Measurements from ENCODE around the gene PDGFB. TPM values are rescaled to one million over a fixed set of nuclear protein-coding genes. Genes with fewer than 3 reads are reported as not detected.
A peak's percentile ranks its signal among the peaks of the same experiment; 100 is the strongest.

Gene PDGFB
- total RNA-seq, 2 experiments from 2014 or later: 0.45 to 0.69 TPM

DNA sequence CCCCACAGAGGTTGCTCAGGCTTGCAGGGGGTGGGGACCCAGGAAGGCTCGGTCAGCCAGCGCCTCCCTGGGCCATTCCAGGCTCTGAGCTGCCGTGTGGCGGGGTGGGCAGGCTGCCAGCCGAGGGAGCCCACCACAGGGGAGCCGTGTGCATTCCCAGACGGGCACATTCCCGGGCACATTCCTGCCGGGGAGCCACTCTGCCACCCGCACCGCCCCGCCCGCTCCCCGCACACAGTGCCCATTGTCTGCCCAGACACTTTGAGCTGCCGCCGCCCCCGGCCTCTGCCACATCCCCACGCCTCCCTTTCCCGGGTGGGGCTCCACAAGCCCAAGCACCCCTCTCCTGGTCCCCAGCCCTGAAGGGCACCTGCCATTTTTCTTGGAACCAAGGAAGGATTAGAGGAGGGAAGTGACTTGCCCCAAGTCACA lies 47.3 kb upstream of the PDGFB start:
- H3K4me3 ChIP-seq (ENCODE audit: low read length): no peak overlapping the region
- intact Hi-C loops (cut with DNase I, micrococcal nuclease): no loop called here
- no peaks in the 10 kb centered on the region for H3K27me3 ChIP-seq (ENCODE audit: control insufficient read depth in 1 of 2, insufficient read depth in 2 of 2, low read length in 2 of 2)
- Mint-ChIP-seq H3K4me3 (no peak overlapping the region), H3K36me3 (ENCODE audit: low read depth) (no peaks in the 10 kb centered on the region), H3K9me3 (no peaks in the 10 kb centered on the region), H3K4me1 (ENCODE audit: low read depth) (peaks cover 6% of the 10 kb centered on the region), H3K27me3 (peaks cover 5% of the 10 kb centered on the region), H3K27ac (no peak overlapping the region)
- no peak for DNase-seq
- TF ChIP-seq, protein P1, sequence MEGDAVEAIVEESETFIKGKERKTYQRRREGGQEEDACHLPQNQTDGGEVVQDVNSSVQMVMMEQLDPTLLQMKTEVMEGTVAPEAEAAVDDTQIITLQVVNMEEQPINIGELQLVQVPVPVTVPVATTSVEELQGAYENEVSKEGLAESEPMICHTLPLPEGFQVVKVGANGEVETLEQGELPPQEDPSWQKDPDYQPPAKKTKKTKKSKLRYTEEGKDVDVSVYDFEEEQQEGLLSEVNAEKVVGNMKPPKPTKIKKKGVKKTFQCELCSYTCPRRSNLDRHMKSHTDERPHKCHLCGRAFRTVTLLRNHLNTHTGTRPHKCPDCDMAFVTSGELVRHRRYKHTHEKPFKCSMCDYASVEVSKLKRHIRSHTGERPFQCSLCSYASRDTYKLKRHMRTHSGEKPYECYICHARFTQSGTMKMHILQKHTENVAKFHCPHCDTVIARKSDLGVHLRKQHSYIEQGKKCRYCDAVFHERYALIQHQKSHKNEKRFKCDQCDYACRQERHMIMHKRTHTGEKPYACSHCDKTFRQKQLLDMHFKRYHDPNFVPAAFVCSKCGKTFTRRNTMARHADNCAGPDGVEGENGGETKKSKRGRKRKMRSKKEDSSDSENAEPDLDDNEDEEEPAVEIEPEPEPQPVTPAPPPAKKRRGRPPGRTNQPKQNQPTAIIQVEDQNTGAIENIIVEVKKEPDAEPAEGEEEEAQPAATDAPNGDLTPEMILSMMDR (IDR thresholded peaks at IDR 0.05): no peak
- no peak for ATAC-seq (ENCODE audit: poor library complexity)
- no peak overlapping the region for H3K27ac ChIP-seq (ENCODE audit: low read depth in 1 of 2, low read length in 2 of 2)
- H3K9me3 ChIP-seq (ENCODE audit: control insufficient read depth in 1 of 2, insufficient read depth in 1 of 2, low read length in 2 of 2): no peaks in the 10 kb centered on the region
- ChIA-PET POLR2A (no interaction called here), CTCF (no interaction called here)
- H3K4me1 ChIP-seq (ENCODE audit: insufficient read depth, low read length): peaks cover 2% of the 10 kb centered on the region
- no peaks in the 10 kb centered on the region for H3K36me3 ChIP-seq (ENCODE audit: insufficient read depth, low read length)

DNA sequence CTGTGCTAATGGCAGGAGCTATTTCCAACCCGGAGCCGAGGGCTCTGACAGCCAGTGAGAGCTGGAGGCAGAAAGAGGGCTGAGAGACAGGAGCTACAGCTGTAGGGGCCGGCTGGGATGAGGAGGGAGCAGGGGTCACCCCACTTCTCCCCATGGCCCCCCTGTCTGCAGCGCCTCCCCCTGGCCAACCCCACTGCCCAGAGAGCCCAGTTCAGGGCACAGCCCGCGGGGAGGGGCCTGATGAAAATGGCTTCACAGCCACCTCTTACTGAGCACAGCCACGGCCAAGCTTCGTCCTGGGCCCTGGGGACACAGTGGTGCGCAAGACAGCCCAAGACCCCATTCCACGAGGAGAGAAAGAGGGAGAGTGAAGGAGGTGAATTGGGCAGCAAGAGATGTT lies 46.7 kb upstream of the PDGFB start:
- intact Hi-C loops (cut with DNase I, micrococcal nuclease): no loop called here
- no peak overlapping the region for H3K4me3 ChIP-seq (ENCODE audit: low read length)
- ATAC-seq (ENCODE audit: poor library complexity) (no peak), DNase-seq (peak in 1 of 14 experiments; percentile 15)
- Mint-ChIP-seq H3K4me3 (no peak overlapping the region), H3K27me3 (peaks cover 3% of the 10 kb centered on the region), H3K36me3 (ENCODE audit: low read depth) (no peaks in the 10 kb centered on the region), H3K9me3 (no peaks in the 10 kb centered on the region), H3K27ac (no peak overlapping the region), H3K4me1 (ENCODE audit: low read depth) (peaks cover 8% of the 10 kb centered on the region)
- peaks cover 5% of the 10 kb centered on the region for H3K4me1 ChIP-seq (ENCODE audit: insufficient read depth, low read length)
- H3K27me3 ChIP-seq (ENCODE audit: control insufficient read depth in 1 of 2, insufficient read depth in 2 of 2, low read length in 2 of 2): no peaks in the 10 kb centered on the region
- no peaks in the 10 kb centered on the region for H3K9me3 ChIP-seq (ENCODE audit: control insufficient read depth in 1 of 2, insufficient read depth in 1 of 2, low read length in 2 of 2)
- H3K27ac ChIP-seq (ENCODE audit: low read depth in 1 of 2, low read length in 2 of 2): no peak overlapping the region
- ChIA-PET POLR2A (no interaction called here), CTCF (no interaction called here)
- TF ChIP-seq, protein P1 (IDR thresholded peaks at IDR 0.05): no peak
- H3K36me3 ChIP-seq (ENCODE audit: insufficient read depth, low read length): no peaks in the 10 kb centered on the region

- ChIA-PET POLR2A (no interaction called here), CTCF (no interaction called here)
- Histone ChIP-seq H3K4me3 (ENCODE audit: low read length) (no peak overlapping the region), H3K4me1 (ENCODE audit: insufficient read depth, low read length) (peaks cover 5% of the 10 kb centered on the region), H3K9me3 (ENCODE audit: control insufficient read depth in 1 of 2, insufficient read depth in 1 of 2, low read length in 2 of 2) (no peaks in the 10 kb centered on the region), H3K27ac (ENCODE audit: low read depth in 1 of 2, low read length in 2 of 2) (no peak overlapping the region), H3K27me3 (ENCODE audit: control insufficient read depth in 1 of 2, insufficient read depth in 2 of 2, low read length in 2 of 2) (no peaks in the 10 kb centered on the region), H3K36me3 (ENCODE audit: insufficient read depth, low read length) (no peaks in the 10 kb centered on the region)
- DNase-seq: peak in 1 of 14 experiments; percentile 51
- H3K27me3 Mint-ChIP-seq: no peaks in the 10 kb centered on the region
- H3K36me3 Mint-ChIP-seq (ENCODE audit: low read depth): no peaks in the 10 kb centered on the region
- no peaks in the 10 kb centered on the region for H3K9me3 Mint-ChIP-seq
- peaks cover 8% of the 10 kb centered on the region for H3K4me1 Mint-ChIP-seq (ENCODE audit: low read depth)
- intact Hi-C loops (cut with DNase I, micrococcal nuclease): no loop called here
- H3K27ac Mint-ChIP-seq: no peak overlapping the region
- TF ChIP-seq, protein P1 (IDR thresholded peaks at IDR 0.05): no peak
- H3K4me3 Mint-ChIP-seq: no peak overlapping the region
- no peak for ATAC-seq (ENCODE audit: poor library complexity)
Observed at GRCh38 chr22:39290724-39291161, 46.0 kb upstream of the PDGFB start.

Measured in CD4-positive, alpha-beta T cell (primary cell).